GM19455 (cell line): ENCODE measurements around the gene ZNF536.

Experiments
- ATAC-seq: cut with Tn5 transposase; IDR thresholded peaks from one replicate; pipeline ENCODE4 v1.9.1; 2021; ENCODE audit not compliant: unreplicated experiment

Gene ZNF536

DNA sequence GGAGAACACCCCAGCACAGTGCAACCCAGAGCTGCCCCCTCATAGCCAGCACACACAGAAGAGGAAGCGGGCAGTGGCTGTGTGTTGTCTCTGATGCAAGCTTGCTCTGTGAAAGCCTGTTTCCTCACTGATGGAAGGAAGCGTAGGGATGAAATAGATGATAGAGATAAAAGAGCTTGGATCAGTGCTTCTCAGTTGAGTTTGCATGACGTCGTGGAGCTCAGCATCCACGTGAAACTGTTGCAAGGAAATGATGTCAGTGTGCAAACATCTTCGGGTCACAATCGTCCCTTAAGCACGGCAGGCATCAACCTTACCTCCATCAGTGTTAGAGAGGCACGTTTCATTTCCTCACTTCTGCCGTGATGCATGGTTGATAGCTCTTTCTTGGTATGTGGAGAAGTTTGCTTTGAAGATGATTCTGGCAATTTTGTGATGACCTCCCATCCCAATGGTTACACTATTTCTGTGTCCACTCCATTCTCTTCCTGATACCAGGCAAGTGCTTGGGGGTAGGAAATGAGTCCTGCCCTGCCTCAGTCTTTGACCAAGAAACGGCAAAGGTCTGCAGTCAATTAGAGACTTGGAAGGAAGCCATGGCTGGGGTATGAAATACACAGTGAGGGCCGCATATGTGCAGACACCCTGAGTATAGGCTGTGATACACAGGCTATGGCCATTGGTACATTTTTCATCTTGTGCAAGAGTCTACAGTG is 183.0 kb downstream of the ZNF536 start:
- ATAC-seq: no peak

GRCh38 chr19:30555791-30556110 is 183.6 kb downstream of the ZNF536 start:
- ATAC-seq: no peak

DNA sequence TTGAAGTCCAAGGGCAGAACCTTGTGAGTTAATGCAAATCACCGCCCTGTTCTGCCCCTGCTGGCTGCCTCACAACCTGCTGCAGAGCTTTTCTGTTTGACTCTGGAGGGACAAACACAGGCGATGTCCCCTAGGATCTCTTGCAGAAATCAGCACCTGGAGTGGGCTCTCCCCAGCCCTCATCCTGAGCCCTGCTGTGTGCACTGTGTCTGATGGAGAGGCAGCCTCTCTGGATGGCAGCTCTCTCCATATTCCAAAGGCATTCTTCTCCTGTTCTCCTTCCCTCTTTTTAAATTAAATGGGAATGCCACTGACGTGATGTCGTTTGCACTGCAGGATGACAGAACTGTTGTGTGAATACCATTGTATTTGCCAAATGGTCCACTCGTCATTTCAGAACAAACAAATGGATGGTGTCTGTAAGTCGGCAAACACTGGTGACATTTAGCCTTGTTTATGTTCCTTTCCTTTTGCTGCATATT is 184.1 kb downstream of the ZNF536 start:
- no peak for ATAC-seq

- ATAC-seq: no peak
These were observed 185.0 kb downstream of the ZNF536 start for GRCh38 chr19:30557212-30557611.

- no peak for ATAC-seq
These were observed 185.9 kb downstream of the ZNF536 start for GRCh38 chr19:30557927-30558557.

- ATAC-seq: no peak
These were observed 186.6 kb downstream of the ZNF536 start for GRCh38 chr19:30558793-30559192.

- ATAC-seq: no peak
These were observed 187.3 kb downstream of the ZNF536 start for GRCh38 chr19:30559446-30559845.

- ATAC-seq: no peak
These were observed 190.8 kb downstream of the ZNF536 start for GRCh38 chr19:30562981-30563380.

- ATAC-seq: no peak
These were observed 191.5 kb downstream of the ZNF536 start for GRCh38 chr19:30563691-30564090.

DNA sequence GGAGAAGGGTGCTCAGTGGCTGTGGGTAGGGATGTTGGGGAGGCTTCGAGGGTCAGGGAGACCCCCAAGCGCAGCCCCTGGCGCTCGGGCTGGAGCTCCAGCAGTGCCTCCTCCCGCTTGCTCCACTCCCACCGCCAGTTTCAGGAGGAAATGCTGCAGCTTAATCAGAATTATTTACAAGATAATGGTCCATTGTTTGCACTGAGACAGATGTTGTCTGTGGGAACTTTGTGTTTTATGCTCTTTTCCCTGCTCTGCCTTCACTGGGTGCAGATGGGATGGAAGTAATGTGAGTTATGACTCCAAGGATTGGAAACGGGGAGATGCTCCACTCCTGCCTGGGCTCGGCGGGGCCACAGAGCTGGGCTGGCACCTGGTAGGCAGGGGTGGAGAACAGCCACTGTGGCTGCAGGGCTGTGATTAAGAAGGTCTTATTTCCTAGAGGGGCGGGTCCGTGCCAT is 192.4 kb downstream of the ZNF536 start:
- no peak for ATAC-seq

GRCh38 chr19:30565636-30566035 is 193.5 kb downstream of the ZNF536 start:
- ATAC-seq: no peak

- ATAC-seq: no peak
These were observed 194.7 kb downstream of the ZNF536 start for GRCh38 chr19:30566681-30567420.

GRCh38 chr19:30567536-30568232 is 195.5 kb downstream of the ZNF536 start:
- no peak for ATAC-seq

- ATAC-seq: no peak
These were observed 198.0 kb downstream of the ZNF536 start for GRCh38 chr19:30570194-30570593.

GRCh38 chr19:30577551-30578105 is 205.4 kb downstream of the ZNF536 start:
- ATAC-seq: no peak

- no peak for ATAC-seq
These were observed 207.2 kb downstream of the ZNF536 start for GRCh38 chr19:30579419-30579818.

DNA sequence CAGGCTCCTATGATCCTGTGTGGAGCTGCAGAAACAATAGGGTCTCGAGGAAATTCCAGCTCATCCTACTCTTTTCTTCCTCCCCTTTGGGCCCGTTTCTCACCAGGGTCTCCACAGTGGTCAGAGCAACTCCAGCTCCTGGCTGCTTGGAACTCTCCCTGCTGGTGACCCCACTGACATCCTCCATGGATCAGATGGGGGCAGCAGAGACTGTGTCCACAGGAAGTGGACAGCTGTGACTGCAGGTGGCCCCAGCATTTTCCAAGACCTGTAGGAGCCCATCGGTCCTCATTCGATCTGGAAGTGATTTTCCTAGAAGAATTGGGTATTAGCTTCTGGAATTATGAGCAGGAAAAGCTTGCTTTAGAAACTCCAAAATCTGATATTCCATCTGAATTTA is 208.5 kb downstream of the ZNF536 start:
- ATAC-seq: no peak

DNA sequence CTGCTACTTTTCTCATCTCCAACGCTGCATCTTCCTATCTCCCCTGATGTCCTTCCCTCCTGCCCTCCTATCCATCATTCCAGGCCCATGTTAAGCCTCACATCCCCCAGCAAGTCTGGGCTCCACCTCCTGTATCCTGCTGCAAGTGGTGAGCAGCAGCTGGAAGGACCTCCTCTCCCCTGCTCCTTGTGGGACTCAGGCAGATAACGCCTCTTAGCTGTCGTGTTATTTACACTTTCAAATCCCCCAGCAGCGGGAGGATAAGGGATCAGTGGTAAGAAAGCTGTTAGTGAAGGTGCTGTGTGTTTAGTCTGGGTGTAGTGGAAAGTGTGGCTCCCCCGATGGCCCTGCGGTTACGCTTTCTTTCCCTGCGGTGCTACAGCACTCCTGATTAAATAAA is 211.9 kb downstream of the ZNF536 start:
- ATAC-seq: no peak

- ATAC-seq: no peak
These were observed 215.7 kb downstream of the ZNF536 start for GRCh38 chr19:30587869-30588268.

- ATAC-seq: no peak
These were observed 218.5 kb downstream of the ZNF536 start for GRCh38 chr19:30590596-30591229.

GRCh38 chr19:30593356-30593755 is 221.2 kb downstream of the ZNF536 start:
- no peak for ATAC-seq
